Measurements from ENCODE around the gene RUNX2.
"Not testable (repeated sequence)": the region's sequence is repeated elsewhere in the genome, so short reads cannot be mapped to it uniquely, and the experiment has no call there.

RUNX2 gene

DNA sequence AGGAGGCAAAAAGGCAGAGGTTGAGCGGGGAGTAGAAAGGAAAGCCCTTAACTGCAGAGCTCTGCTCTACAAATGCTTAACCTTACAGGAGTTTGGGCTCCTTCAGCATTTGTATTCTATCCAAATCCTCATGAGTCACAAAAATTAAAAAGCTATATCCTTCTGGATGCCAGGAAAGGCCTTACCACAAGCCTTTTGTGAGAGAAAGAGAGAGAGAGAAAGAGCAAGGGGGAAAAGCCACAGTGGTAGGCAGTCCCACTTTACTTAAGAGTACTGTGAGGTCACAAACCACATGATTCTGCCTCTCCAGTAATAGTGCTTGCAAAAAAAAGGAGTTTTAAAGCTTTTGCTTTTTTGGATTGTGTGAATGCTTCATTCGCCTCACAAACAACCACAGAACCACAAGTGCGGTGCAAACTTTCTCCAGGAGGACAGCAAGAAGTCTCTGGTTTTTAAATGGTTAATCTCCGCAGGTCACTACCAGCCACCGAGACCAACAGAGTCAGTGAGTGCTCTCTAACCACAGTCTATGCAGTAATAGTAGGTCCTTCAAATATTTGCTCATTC, at the start of gene RUNX2:
RUNX2 (plus strand) TSS at position 375 of the 567 bp plus-strand sequence. CDS start 397 bp downstream, outside the sequence.
- Histone ChIP-seq H3K36me3 (replicated peaks) (no peaks in the 10 kb centered on the region), H3K27ac (no peak within 1 kb of the TSS), H3K4me3 (ENCODE audit: low read depth, low read length) (peak within 1 kb of the TSS; percentile 43), H3K27me3 (replicated peaks) (no peaks in the 10 kb centered on the region)
- TF ChIP-seq, protein P1, sequence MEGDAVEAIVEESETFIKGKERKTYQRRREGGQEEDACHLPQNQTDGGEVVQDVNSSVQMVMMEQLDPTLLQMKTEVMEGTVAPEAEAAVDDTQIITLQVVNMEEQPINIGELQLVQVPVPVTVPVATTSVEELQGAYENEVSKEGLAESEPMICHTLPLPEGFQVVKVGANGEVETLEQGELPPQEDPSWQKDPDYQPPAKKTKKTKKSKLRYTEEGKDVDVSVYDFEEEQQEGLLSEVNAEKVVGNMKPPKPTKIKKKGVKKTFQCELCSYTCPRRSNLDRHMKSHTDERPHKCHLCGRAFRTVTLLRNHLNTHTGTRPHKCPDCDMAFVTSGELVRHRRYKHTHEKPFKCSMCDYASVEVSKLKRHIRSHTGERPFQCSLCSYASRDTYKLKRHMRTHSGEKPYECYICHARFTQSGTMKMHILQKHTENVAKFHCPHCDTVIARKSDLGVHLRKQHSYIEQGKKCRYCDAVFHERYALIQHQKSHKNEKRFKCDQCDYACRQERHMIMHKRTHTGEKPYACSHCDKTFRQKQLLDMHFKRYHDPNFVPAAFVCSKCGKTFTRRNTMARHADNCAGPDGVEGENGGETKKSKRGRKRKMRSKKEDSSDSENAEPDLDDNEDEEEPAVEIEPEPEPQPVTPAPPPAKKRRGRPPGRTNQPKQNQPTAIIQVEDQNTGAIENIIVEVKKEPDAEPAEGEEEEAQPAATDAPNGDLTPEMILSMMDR (IDR thresholded peaks at IDR 0.05; ENCODE audit: low read depth, low read length, missing control alignments) = no peak
- in situ Hi-C loops (cut with HindIII; ENCODE audit: low pct_ligation_motif_present, low sequenced_read_pairs) = no loop called here
- peak; percentile 47 for DNase-seq

DNA sequence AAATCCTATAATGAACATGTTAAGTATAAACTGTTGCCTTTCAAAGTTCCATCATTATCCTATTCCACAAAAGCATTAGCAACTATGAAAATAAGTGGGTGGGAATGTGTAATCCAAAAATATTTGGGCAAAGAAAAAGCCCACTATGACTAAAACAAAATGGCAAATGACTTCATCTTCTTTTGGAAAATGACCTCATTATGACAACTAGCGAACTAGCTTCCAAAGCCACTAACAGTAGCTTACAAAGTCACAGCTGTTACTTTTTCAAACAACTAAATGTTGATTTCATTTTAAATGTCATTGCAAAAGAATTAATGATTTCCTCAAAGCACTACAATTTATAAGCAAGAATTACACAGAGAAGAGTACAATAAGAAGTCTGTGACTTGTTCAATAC, 49.8 kb upstream of the RUNX2 start:
- H3K27ac ChIP-seq = no peak overlapping the region
- no peak for DNase-seq
- in situ Hi-C loops (cut with HindIII; ENCODE audit: low pct_ligation_motif_present, low sequenced_read_pairs) = no loop called here
- no peak overlapping the region for H3K4me3 ChIP-seq (ENCODE audit: low read depth, low read length)
- TF ChIP-seq, protein P1 (IDR thresholded peaks at IDR 0.05; ENCODE audit: low read depth, low read length, missing control alignments) = no peak
- H3K27me3 ChIP-seq (replicated peaks) = no peaks in the 10 kb centered on the region
- no peaks in the 10 kb centered on the region for H3K36me3 ChIP-seq (replicated peaks)

DNA sequence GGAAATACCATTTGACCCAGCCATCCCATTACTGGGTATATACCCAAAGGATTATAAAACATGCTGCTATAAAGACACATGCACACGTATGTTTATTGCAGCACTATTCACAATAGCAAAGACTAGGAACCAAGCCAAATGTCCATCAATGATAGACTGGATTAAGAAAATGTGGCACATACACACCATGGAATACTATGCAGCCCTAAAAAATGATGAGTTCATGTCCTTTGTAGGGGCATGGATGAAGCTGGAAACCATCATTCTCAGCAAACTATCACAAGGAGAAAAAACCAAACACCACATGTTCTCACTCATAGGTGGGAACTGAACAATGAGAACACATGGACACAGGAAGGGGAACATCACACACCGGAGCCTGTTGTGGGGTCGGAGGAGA, 41.4 kb upstream of the RUNX2 start:
- H3K27me3 ChIP-seq (replicated peaks); H3K4me3 ChIP-seq (ENCODE audit: low read depth, low read length); H3K27ac ChIP-seq; in situ Hi-C loops (cut with HindIII; ENCODE audit: low pct_ligation_motif_present, low sequenced_read_pairs); DNase-seq; H3K36me3 ChIP-seq (replicated peaks): not testable (repeated sequence)

DNA sequence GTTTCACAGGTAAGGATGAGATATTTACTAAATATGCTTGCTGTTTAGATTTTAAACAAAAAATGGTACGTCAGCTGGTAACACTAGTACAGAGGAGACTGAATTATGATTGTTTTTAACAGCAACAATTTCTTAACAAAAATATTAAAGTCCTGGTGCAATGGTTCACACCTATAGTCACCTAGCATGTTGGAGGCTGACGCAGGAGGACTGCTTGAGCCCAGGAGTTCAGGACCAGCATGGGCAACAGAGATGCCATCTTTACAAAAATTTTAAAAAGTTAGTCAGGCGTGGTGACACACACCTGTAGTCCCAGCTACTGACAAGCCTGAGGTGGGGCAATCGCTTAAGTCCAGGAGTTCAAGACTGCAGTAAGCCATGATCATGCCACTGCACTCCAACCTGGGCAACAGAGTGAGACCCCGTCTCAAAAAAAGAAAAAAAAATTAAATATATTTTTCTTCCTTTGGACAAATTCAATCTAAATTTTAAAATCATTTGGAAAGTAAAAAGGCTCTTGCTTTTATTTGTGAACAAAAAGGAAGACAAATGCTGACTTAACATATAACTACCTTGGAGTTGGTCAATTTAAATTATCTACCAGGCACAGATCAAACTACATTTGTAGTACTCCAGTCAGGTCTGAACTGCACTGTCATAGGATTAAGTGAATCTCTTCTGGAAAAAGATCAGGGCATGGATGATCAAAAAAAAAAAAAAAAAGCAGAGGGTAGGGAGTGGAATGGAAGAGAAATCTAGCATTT, 38.2 kb upstream of the RUNX2 start:
- DNase-seq = no peak
- in situ Hi-C loops (cut with HindIII; ENCODE audit: low pct_ligation_motif_present, low sequenced_read_pairs) = no loop called here
- Histone ChIP-seq H3K27me3 (replicated peaks) (no peaks in the 10 kb centered on the region), H3K36me3 (replicated peaks) (no peaks in the 10 kb centered on the region), H3K27ac (no peak overlapping the region), H3K4me3 (ENCODE audit: low read depth, low read length) (no peak overlapping the region)
- TF ChIP-seq, protein P1 (IDR thresholded peaks at IDR 0.05; ENCODE audit: low read depth, low read length, missing control alignments) = no peak

DNA sequence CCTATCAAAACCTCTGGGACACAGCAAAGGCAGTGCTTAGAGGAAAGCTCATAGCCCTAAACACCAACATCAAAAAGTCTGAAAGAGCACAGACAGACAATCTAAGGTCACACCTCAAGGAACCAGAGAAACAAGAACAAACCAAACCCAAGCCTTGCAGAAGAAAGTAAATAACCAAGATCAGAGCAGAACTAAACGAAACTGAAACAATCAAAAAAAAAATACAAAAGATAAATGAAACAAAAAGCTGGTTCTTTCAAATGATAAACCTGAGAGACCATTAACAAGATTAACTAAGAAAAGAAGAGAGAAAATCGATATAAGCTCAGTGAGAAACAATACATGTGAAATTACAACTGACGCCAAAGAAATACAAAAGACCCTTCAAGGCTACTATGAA, 34.8 kb upstream of the RUNX2 start:
- TF ChIP-seq, protein P1 (IDR thresholded peaks at IDR 0.05; ENCODE audit: low read depth, low read length, missing control alignments) = no peak
- DNase-seq = no peak
- Histone ChIP-seq H3K4me3 (ENCODE audit: low read depth, low read length) (no peak overlapping the region), H3K27ac (no peak overlapping the region), H3K36me3 (replicated peaks) (no peaks in the 10 kb centered on the region), H3K27me3 (replicated peaks) (no peaks in the 10 kb centered on the region)
- in situ Hi-C loops (cut with HindIII; ENCODE audit: low pct_ligation_motif_present, low sequenced_read_pairs) = no loop called here

DNA sequence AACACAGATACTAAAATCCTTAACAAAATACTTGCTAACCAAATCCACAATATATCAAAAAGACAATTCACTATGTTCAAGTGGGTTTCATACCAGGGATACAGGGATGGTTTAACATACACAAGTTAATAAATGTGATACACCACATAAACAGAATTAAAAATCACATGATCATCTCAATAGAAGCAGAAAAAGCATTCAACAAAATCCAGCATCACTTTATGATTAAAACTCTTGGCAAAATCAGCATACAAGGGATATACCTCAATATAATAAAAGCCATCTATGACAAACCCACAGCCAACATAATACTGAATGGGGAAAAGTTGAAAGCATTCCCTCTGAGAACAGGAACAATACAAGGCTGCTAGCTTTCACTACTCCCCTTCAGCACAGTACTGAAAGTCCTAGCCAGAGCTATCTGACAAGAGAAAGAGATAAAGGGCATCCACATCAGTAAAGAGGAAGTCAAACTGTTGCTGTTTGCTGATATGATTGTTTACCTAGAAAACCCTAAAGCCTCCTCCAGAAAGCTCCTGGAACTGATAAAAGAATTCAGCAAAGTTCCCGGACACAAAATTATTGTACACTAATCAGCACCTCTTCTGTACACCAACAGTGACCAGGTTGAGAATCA, 33.9 kb upstream of the RUNX2 start:
- H3K4me3 ChIP-seq (ENCODE audit: low read depth, low read length); H3K36me3 ChIP-seq (replicated peaks); H3K27ac ChIP-seq; DNase-seq; in situ Hi-C loops (cut with HindIII; ENCODE audit: low pct_ligation_motif_present, low sequenced_read_pairs); H3K27me3 ChIP-seq (replicated peaks): not testable (repeated sequence)
